Right lobe of liver (tissue), 6 donors: ENCODE measurements around the gene CA5A. TPM values are rescaled to one million over a fixed set of nuclear protein-coding genes. Genes with fewer than 3 reads are reported as not detected.
"Not testable (repeated sequence)": the region's sequence is repeated elsewhere in the genome, so short reads cannot be mapped to it uniquely, and the experiment has no call there.

Source experiments
- ATAC-seq, 4 donors: fragments of 200-7000 bp; cut with Tn5 transposase; one replicate each; pipeline ENCODE4 v1.9.1; 2020; ENCODE audit warnings: mild to moderate bottlenecking in 4 of 4, moderate library complexity in 4 of 4
- DNase-seq, 3 donors: peaks; one replicate each; pipeline ENCODE4 v3.0.0-alpha.2; 2020
- H3K27ac ChIP-seq, 3 donors: fragments of 200-600 bp; one replicate each; pipeline ENCODE4 v1.8.0; 2022
- H3K27me3 ChIP-seq, 2 donors: fragments of 200-600 bp; one replicate each; pipeline ENCODE4 v1.8.0; 2022
- H3K36me3 ChIP-seq, 4 donors: fragments of 200-600 bp; sonication (generic) in 1 of 4; one replicate each; pipeline versions ENCODE4 v1.5.1 to v1.8.0; 2017 to 2022; ENCODE audit warnings: control low read depth in 1 of 4
- H3K4me1 ChIP-seq, 4 donors: fragments of 200-600 bp; sonication (generic) in 1 of 4; one replicate each; pipeline versions ENCODE4 v1.5.1 to v1.8.0; 2017 to 2022; ENCODE audit warnings: control low read depth in 1 of 4
- H3K4me3 ChIP-seq, 3 donors: fragments of 200-600 bp; one replicate each; pipeline ENCODE4 v1.8.0; 2022
- H3K9me3 ChIP-seq, 4 donors: fragments of 200-600 bp; sonication (generic) in 1 of 4; one replicate each; pipeline versions ENCODE4 v1.5.1 to v1.8.0; 2017 to 2022; ENCODE audit warnings: control low read depth in 1 of 4
- POLR2A ChIP-seq: fragments of 450-650 bp; IDR thresholded peaks from one replicate; pipeline ENCODE4 v1.6.1; 2017; ENCODE audit warnings: antibody characterized with exemption, mild to moderate bottlenecking
- WGBS: methylation state at CpG from one replicate; pipeline ENCODE4 v1.1.6; 2018; ENCODE audit warnings: low coverage, low lambda C conversion rate; ENCODE audit not compliant: insufficient coverage; ENCODE audit errors: missing lambda C conversion rate; 5-methylcytosine and 5-hydroxymethylcytosine counted together
- intact Hi-C, 2 donors: fragments of 100-400 bp; cut with DNase I; formaldehyde crosslinking; loops; one replicate each; pipeline versions ENCODE4 v1.11.2 to v1.14.1; 2022
- total RNA-seq, 6 experiments: library from RNA; depleted of rRNA in 2 of 6; stranded (reverse); fragments of >200 nt in 2 of 6; fragmentation: NEBNext Ultra II Directional in 3 of 6; extraction: Animal tissue kit (Norgen Biotek cat#: 25700) in 3 of 6; gene quantifications; one replicate each; pipeline versions ENCODE4 v1.1.0 to v1.2.4, GENCODE V29; 2016 to 2023
- TF ChIP-seq, protein P1 (sequence below), 4 donors: fragments of 200-600 bp in 3 of 4; fragments of 450-650 bp in 1 of 4; IDR thresholded peaks; one replicate each; pipeline versions ENCODE4 v1.5.1 to v1.8.0; 2016 to 2022; ENCODE audit warnings: antibody characterized with exemption in 4 of 4, mild to moderate bottlenecking in 2 of 4
- donor health status: DM: no; HTN: yes; CAD: no.
- donor health status: DM: no; HTN: no; CAD: no.
- donor health status: DM: no; HTN: no; CAD: no.
- donor health status: DM: no; HTN: yes; CAD: no.
- donor health status: DM: no; HTN: yes; CAD: no.

Gene CA5A
- total RNA-seq, 6 experiments from 2014 or later = 26.5 to 59.6 (median 30.2) TPM

DNA sequence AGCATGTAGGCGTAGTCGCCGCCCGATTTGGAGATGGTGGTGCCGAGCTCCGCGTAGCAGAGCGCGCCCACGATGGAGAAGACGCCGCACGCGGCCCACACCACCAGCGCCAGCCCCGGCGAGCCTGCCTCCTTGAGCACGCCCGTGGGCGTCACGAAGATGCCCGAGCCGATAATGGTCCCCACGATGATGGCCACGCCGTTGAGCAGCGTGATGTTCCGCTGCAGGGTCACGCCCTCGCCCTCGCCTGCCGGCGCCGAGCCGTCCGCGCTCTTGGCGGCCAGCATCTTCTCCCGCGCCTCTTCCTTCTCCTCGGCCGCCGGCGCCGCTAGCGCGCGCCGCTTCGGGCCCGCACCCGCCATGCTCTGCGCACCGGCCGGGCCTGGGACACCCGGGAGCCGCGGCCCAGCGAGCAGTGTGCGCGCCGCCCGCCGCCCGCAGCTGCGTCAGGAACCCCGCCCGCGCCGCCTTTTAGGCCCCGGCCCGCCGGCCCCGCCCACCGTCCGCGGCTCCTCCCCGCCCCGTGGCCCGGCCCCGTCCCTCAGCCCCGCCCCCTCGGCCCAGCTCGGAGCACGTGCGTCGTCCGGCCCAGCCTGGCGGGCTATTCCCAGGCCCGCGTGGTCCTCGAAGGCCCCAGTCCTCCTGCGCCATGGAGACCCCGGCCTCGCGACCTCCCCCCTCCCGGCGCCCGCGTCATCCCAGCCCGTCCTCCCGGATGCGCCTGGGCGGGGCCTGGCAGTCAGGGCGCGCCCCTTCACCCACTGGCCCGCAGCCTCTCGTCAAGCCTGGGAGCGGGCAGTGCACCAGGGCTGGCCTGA is 67.1 kb downstream of the CA5A start, which contains the start of gene SLC7A5:
SLC7A5 (minus strand) TSS at position 447 of the 818 bp plus-strand sequence; CDS start at position 362, 85 bp downstream.
- WGBS = no CpG with 5 or more reads among the region's 109 CpGs
- H3K4me3 ChIP-seq = peak within 1 kb of the TSS; percentile 34 to 51 (median 40)
- peak; percentile 71 to 90 (median 84) for ATAC-seq
- H3K27ac ChIP-seq, H3K36me3 ChIP-seq, intact Hi-C loops, H3K9me3 ChIP-seq, H3K27me3 ChIP-seq: not testable (repeated sequence)
- H3K4me1 ChIP-seq = peaks cover 0 to 15% (median 0%) of the 10 kb centered on the region in 4 donors
- TF ChIP-seq POLR2A = peak; percentile 67
- peak; percentile 78 to 86 (median 86) for DNase-seq

DNA sequence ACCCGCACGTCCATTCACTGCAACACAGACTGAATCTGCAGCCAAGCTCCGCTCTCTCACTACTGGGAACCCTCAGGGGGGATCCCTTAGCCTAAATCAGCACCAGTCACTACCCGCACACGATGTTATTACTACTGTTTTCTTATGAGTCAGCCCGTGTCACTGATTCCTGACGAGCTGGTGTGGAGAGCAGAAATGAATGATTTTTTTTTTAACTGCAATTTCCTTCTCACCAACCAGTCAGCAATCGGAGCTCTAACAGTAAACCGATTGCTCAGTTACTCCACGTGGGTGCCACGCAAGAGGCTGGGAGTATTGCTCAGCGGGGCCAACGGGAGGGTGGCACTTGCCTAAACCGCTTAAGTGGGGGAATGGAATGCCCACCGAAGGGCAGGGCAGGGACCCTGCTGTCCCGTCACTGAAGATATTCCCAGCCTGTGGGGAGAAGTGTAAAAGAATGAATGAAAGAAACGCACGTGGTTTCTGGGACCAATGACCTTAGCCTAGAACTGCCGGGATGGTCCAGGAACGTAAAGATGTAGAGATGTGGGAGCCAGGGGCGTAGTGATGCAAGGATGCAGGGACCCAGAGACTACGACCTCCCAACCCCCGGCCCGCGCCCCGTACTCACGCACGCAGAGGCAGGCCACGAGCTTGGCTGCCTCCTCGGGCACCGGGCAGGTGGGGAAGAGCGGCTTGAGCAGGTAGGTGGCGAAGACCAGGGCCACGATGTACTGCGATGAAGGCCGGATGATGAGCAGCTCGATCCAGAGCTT is 67.9 kb downstream of the CA5A start:
- peaks cover 0 to 15% (median 0%) of the 10 kb centered on the region in 4 donors for H3K4me1 ChIP-seq
- intact Hi-C loops = not testable (repeated sequence)

GRCh38 chr16:87865902-87866555 is 70.3 kb downstream of the CA5A start:
- H3K27me3 ChIP-seq, H3K27ac ChIP-seq, ATAC-seq, H3K9me3 ChIP-seq, DNase-seq, H3K36me3 ChIP-seq, intact Hi-C loops, H3K4me3 ChIP-seq: not testable (repeated sequence)
- peaks cover 0 to 11% (median 0%) of the 10 kb centered on the region in 4 donors for H3K4me1 ChIP-seq
- 76% methylated on average over 6 of the region's 16 CpGs for WGBS

More for the DNA sequence above, 67.9 kb downstream of the CA5A start:
- H3K4me3 ChIP-seq = peak overlapping the region in 2 of 3 donors; percentile 40 to 51
- not testable (repeated sequence) for H3K27me3 ChIP-seq, H3K9me3 ChIP-seq, H3K27ac ChIP-seq, H3K36me3 ChIP-seq, DNase-seq
- peak in 1 of 4 donors; percentile 8 for ATAC-seq
- 33% methylated on average over 12 of the region's 37 CpGs for WGBS

DNA sequence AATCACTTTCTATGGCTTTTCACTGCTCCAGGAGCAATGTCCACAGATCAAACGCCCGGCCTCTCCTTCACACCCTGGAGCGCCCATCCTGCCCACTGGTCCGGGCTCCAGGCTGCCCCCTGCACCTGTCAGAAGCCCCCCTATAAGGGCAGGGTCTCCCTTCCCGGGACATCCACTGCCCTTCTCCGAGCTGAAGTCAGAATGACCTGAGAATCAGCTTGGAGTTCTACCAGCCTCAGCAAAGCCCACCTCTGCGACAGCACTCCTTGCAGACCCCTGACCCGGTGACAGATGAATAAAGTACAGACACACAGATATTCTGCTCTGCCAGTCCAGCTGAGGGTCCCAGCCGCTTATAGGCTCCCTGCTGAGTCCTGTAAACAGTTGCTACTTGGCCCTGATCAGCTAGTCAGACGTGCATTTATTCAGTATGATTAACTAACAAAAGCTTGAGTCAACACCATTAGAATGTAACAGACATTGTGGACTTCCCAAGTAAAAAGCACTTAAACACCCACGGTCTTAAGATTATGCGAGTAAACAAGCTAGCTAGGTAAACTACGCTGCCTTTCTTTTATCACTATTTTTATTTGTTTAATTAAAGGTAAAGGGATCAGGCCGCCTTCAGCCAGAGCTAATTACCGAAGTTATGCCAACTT is 71.9 kb downstream of the CA5A start:
- H3K4me3 ChIP-seq = no peak overlapping the region
- peaks cover 0 to 11% (median 0%) of the 10 kb centered on the region in 4 donors for H3K4me1 ChIP-seq
- ATAC-seq (no peak), DNase-seq (no peak)
- no peaks in the 10 kb centered on the region for H3K36me3 ChIP-seq
- no peaks in the 10 kb centered on the region for H3K9me3 ChIP-seq
- 84% methylated on average over 12 of the region's 15 CpGs for WGBS
- no peak overlapping the region for H3K27ac ChIP-seq
- intact Hi-C loops = no loop called here
- H3K27me3 ChIP-seq = no peaks in the 10 kb centered on the region
- TF ChIP-seq, protein P1, sequence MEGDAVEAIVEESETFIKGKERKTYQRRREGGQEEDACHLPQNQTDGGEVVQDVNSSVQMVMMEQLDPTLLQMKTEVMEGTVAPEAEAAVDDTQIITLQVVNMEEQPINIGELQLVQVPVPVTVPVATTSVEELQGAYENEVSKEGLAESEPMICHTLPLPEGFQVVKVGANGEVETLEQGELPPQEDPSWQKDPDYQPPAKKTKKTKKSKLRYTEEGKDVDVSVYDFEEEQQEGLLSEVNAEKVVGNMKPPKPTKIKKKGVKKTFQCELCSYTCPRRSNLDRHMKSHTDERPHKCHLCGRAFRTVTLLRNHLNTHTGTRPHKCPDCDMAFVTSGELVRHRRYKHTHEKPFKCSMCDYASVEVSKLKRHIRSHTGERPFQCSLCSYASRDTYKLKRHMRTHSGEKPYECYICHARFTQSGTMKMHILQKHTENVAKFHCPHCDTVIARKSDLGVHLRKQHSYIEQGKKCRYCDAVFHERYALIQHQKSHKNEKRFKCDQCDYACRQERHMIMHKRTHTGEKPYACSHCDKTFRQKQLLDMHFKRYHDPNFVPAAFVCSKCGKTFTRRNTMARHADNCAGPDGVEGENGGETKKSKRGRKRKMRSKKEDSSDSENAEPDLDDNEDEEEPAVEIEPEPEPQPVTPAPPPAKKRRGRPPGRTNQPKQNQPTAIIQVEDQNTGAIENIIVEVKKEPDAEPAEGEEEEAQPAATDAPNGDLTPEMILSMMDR (IDR thresholded peaks at IDR 0.05) = no peak
- TF ChIP-seq POLR2A = no peak

DNA sequence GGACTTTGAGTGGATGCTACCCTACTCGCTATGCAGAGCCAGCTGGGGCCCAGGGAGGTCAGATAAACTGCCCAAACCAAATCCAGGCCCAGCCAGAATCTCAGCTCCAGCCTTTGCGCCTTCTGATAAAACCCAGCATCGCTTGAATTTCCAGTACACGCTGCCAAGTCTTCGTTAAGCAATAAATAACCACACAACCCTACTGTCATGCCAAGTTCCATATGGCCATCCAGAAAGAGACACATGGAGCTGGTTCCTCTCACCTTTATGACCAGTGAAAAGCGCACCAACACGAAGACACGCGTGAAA is 73.0 kb downstream of the CA5A start:
- DNase-seq, H3K27ac ChIP-seq, H3K27me3 ChIP-seq, H3K36me3 ChIP-seq, intact Hi-C loops, H3K9me3 ChIP-seq, H3K4me3 ChIP-seq, H3K4me1 ChIP-seq: not testable (repeated sequence)
- WGBS = 62% methylated on average over 8 of the region's 9 CpGs
- peak in 3 of 4 donors; percentile 42 to 65 (median 59) for ATAC-seq

GRCh38 chr16:87862597-87863326 is 73.6 kb downstream of the CA5A start:
- 90% methylated on average over 5 of the region's 26 CpGs for WGBS
- ATAC-seq, DNase-seq: not testable (repeated sequence)

GRCh38 chr16:87861300-87862099 is 74.8 kb downstream of the CA5A start:
- H3K27ac ChIP-seq, intact Hi-C loops, H3K27me3 ChIP-seq, H3K36me3 ChIP-seq, H3K9me3 ChIP-seq, H3K4me3 ChIP-seq, DNase-seq, ATAC-seq, H3K4me1 ChIP-seq: not testable (repeated sequence)
- WGBS = 33% methylated on average over 1 of the region's 18 CpGs

More at GRCh38 chr16:87862597-87863326, 73.6 kb downstream of the CA5A start:
- H3K4me1 ChIP-seq, H3K4me3 ChIP-seq, intact Hi-C loops, H3K27ac ChIP-seq, H3K9me3 ChIP-seq, H3K27me3 ChIP-seq, H3K36me3 ChIP-seq: not testable (repeated sequence)
